ENCODE results near the gene INO80D.

- no peak for TF ChIP-seq CTCF (IDR thresholded peaks at IDR 0.05 in 4 of 5, conservative IDR thresholded peaks at IDR 0.05 in 1 of 5)
- TF ChIP-seq POLR2A (IDR thresholded peaks at IDR 0.05): no peak
These were observed 120.3 kb downstream of the INO80D start for GRCh38 chr2:205965707-205966106.
